ENCODE data around the gene STAT4. TPM values are rescaled to one million over a fixed set of nuclear protein-coding genes. Genes with fewer than 3 reads are reported as not detected.

Gene STAT4
- total RNA-seq, 1 donor from 2014 or later = 2.6 TPM

DNA sequence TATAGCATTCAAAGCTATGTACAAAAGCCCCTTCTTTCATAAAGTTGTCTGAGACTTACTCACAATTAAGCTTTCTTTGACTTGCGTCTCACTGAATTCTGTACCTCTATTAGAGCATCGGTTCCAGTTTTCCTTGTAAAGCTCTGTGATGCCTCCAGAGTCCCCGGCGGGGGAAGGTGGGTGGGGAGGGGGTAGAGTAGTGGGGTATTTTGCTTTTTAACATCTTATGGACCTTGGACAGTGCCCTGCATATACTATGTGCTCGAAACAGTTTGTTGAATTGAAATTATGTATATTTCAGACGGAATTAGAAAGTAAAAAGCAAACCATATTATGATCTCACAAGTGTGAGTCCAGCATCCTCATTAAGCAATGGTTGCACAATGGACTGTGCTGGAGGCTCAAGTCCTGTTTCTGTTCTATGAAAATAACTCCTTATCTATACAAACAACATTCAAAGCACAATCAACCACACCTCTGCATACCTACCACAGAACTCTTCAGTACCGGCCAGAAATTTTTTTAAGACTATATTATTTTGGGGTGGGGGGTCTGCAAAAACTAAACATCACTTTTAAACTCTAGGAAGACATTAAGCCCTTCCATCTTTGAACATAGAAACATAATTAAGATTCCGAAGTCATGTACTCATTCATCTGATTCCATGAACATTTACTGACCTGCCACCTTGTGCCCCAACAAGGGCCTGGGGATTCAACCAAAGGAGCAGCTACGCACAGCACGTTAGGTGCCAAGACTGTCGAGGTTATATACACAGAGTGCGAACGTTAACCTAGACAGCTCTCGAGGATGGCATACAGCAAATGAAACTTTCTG is 137.7 kb downstream of the STAT4 start:
- Histone ChIP-seq H3K4me1 (ENCODE audit: control insufficient read depth in 3 of 3, insufficient read depth in 3 of 3, low read length in 3 of 3) (peaks cover 16 to 32% (median 23%) of the 10 kb centered on the region in 3 donors), H3K9ac (ENCODE audit: low read depth in 1 of 3, low read length in 3 of 3) (peak overlapping the region; percentile 93 to 96 (median 93)), H3K4me3 (ENCODE audit: low read length in 3 of 3) (peak overlapping the region; percentile 94 to 100 (median 99)), H3K27ac (ENCODE audit: low read depth, low read length) (peak overlapping the region; percentile 90), H3K36me3 (ENCODE audit: control insufficient read depth in 3 of 3, insufficient read depth in 3 of 3, low read length in 3 of 3) (peaks cover 2 to 13% (median 8%) of the 10 kb centered on the region in 3 donors), H3K27me3 (ENCODE audit: control insufficient read depth in 3 of 3, insufficient read depth in 3 of 3, low read length in 3 of 3) (no peaks in the 10 kb centered on the region), H3K9me3 (ENCODE audit: control insufficient read depth in 3 of 3, low read length in 3 of 3) (no peaks in the 10 kb centered on the region)

DNA sequence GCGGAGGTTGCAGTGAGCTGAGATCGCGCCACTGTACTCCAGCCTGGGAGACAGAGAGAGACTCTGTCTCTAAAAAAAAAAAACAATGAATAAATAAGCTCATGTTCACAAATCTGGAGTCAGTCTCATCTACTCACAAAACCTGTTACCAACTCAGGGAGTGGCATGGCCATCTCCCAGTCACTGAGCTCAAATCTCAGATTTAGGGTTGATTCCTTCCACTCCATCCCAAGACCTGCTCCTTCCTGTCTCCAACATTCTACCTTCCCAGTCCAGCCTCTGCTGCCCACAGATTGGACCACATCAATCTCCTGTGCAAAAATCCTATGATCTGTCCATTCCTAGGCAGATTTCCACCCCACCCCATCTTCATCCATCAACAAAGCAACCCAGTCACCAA is 138.4 kb downstream of the STAT4 start:
- Histone ChIP-seq H3K9ac (ENCODE audit: low read depth in 1 of 3, low read length in 3 of 3) (no peak overlapping the region), H3K4me3 (ENCODE audit: low read length in 3 of 3) (peak overlapping the region in 1 of 3 donors; percentile 100), H3K4me1 (ENCODE audit: control insufficient read depth in 3 of 3, insufficient read depth in 3 of 3, low read length in 3 of 3) (peaks cover 16 to 32% (median 23%) of the 10 kb centered on the region in 3 donors), H3K9me3 (ENCODE audit: control insufficient read depth in 3 of 3, low read length in 3 of 3) (no peaks in the 10 kb centered on the region), H3K36me3 (ENCODE audit: control insufficient read depth in 3 of 3, insufficient read depth in 3 of 3, low read length in 3 of 3) (peaks cover 2 to 20% (median 12%) of the 10 kb centered on the region in 3 donors), H3K27ac (ENCODE audit: low read depth, low read length) (no peak overlapping the region), H3K27me3 (ENCODE audit: control insufficient read depth in 3 of 3, insufficient read depth in 3 of 3, low read length in 3 of 3) (no peaks in the 10 kb centered on the region)

DNA sequence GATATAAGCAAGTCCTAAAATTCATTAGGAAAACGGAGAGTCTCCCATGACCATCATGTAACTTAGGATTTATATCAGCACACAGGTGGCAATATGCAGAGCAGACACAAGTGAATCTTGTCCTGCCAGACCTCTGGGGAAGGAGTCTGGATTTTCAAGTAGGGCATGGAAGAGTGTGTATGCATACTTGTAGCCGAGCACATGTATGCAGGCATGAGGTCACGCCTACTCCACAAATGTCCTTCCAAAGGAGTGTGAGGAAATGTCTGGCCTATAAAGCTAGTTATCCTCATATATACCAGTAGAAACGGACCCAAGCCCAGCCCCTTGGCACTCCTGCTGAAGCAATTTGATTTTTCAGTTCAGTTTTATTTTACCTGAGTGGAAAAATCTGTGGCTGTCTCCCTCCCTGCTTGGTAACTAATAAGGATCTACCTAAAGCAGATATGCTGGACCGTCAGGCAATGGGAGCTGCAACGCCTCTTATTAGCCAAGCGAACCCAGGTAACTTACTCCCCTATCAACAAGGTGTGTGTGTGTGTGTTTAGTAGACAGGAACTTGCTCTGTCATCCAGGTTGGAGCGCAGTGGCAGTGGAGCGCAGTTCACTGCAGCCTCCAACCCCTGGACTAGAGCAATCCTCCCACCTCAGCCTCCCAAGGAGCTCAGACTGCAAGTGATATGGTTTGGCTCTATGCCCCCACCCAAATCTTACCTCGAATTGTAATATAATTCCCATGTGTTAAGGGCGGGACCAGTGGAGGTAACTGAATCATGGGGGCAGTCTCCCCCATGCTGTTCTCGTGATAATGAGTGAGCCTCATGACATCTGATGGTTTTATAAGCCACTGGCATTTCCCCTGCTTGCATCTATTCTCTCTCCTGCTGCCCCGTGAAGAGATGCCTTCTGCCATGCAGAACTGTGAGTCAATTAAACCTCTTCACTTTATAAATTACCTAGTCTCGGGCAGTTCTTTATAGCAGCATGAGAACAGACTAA is 139.6 kb downstream of the STAT4 start:
- no peak overlapping the region for H3K4me3 ChIP-seq (ENCODE audit: low read length in 3 of 3)
- H3K9me3 ChIP-seq (ENCODE audit: control insufficient read depth in 3 of 3, low read length in 3 of 3) = no peaks in the 10 kb centered on the region
- peaks cover 12 to 31% (median 22%) of the 10 kb centered on the region in 3 donors for H3K36me3 ChIP-seq (ENCODE audit: control insufficient read depth in 3 of 3, insufficient read depth in 3 of 3, low read length in 3 of 3)
- H3K27ac ChIP-seq (ENCODE audit: low read depth, low read length) = no peak overlapping the region
- peaks cover 16 to 32% (median 23%) of the 10 kb centered on the region in 3 donors for H3K4me1 ChIP-seq (ENCODE audit: control insufficient read depth in 3 of 3, insufficient read depth in 3 of 3, low read length in 3 of 3)
- no peaks in the 10 kb centered on the region for H3K27me3 ChIP-seq (ENCODE audit: control insufficient read depth in 3 of 3, insufficient read depth in 3 of 3, low read length in 3 of 3)
- no peak overlapping the region for H3K9ac ChIP-seq (ENCODE audit: low read depth in 1 of 3, low read length in 3 of 3)

DNA sequence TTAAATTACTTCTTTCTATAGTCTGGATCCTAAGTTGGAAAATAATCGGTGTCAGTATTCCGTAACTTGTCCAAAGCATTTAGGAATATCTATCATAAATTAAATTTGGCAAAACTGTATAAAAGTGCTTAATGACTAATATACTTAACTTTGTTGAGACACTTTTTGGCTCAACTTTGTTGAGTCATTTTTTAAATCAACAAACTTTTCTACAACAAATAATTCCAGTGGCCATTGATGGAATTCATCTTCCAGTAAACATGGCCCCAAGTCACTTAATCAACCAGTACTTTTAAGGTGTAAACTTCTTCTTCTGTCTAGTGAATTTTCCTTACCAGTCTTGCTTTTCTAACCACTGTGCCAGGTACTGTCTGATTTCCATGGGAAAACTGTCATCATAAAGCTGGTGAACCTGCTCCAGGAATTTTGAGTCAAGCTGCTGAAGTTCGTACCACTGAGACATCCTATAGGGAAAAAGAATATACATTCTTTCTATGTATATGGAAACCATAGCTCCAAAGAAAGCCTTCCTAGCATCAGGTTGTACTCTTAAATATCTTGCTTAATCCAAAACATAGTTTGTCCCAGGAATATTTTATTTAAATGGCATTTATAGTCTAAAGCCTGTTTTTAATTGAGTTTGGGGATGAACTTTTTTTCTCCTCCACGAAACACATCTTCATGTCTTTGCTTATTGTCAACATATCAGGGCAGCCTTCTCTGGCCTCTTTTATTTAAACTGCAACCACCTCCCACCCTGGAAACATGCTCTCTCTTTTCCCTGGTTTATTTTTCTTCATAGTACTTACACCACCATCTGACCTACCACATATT is 141.0 kb downstream of the STAT4 start:
- H3K9me3 ChIP-seq (ENCODE audit: control insufficient read depth in 3 of 3, low read length in 3 of 3) = no peaks in the 10 kb centered on the region
- H3K36me3 ChIP-seq (ENCODE audit: control insufficient read depth in 3 of 3, insufficient read depth in 3 of 3, low read length in 3 of 3) = peaks cover 23 to 45% (median 37%) of the 10 kb centered on the region in 3 donors
- H3K27me3 ChIP-seq (ENCODE audit: control insufficient read depth in 3 of 3, insufficient read depth in 3 of 3, low read length in 3 of 3) = no peaks in the 10 kb centered on the region
- no peak overlapping the region for H3K4me3 ChIP-seq (ENCODE audit: low read length in 3 of 3)
- peaks cover 16 to 31% (median 23%) of the 10 kb centered on the region in 3 donors for H3K4me1 ChIP-seq (ENCODE audit: control insufficient read depth in 3 of 3, insufficient read depth in 3 of 3, low read length in 3 of 3)
- no peak overlapping the region for H3K27ac ChIP-seq (ENCODE audit: low read depth, low read length)
- no peak overlapping the region for H3K9ac ChIP-seq (ENCODE audit: low read depth in 1 of 3, low read length in 3 of 3)

DNA sequence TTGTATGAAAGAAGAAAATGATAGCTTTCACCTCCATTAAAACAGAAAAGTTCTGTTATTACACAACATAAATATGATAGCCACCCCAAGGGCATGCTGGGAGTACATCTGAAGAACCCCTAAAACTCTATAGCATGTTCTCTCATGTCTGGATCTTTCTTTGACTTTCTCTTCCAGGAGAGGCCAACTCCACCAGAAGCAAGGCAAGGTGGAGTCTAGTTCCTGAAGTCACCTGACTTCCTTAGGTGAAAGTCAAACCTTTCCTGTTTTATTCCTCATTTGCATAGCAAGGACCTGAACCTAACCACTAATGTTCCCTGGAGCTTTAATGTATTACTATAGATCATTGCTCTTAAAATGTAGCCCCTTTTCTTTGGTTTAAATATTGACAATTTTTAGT is 142.5 kb downstream of the STAT4 start:
- no peak overlapping the region for H3K4me3 ChIP-seq (ENCODE audit: low read length in 3 of 3)
- peaks cover 13 to 19% (median 17%) of the 10 kb centered on the region in 3 donors for H3K4me1 ChIP-seq (ENCODE audit: control insufficient read depth in 3 of 3, insufficient read depth in 3 of 3, low read length in 3 of 3)

DNA sequence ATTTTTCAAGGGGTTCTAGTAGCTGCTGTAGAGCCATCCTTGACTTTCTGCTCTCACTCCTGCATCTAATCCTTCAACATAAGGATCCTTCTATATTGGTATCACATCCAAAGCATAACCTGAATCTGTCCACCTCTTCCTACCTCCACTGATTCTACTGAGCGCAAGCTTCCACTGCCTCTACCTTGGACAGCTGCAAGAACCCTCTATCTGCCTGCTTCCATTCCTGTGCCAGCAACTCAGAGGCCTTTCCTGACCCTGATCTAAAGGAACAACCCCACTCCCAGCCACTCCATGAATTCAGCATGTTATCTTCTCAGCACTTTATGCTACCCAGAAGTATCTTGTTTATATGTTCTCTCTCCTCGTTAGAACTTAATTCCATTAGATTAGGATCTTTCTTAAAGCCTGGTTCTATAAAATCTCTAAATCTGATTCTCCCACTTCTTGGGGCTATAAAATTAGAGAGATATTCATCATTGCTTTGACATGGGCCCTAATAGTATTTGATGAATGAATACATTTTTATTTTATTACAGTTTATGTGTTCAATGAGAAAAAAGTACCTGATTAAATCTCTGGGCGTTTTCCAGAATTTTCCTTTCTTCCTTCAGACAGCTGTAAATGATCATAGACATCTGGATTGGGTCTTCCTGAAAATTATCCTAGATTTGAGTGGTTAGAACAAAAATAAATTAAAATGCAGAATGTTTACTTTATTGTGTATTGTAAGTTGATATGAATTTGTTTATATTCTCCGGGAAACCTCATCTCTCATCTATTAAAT is 143.6 kb downstream of the STAT4 start:
- H3K9me3 ChIP-seq (ENCODE audit: control insufficient read depth in 3 of 3, low read length in 3 of 3) = no peaks in the 10 kb centered on the region
- H3K36me3 ChIP-seq (ENCODE audit: control insufficient read depth in 3 of 3, insufficient read depth in 3 of 3, low read length in 3 of 3) = peaks cover 36 to 69% (median 61%) of the 10 kb centered on the region in 3 donors
- peaks cover 5 to 8% (median 8%) of the 10 kb centered on the region in 3 donors for H3K4me1 ChIP-seq (ENCODE audit: control insufficient read depth in 3 of 3, insufficient read depth in 3 of 3, low read length in 3 of 3)
- H3K27ac ChIP-seq (ENCODE audit: low read depth, low read length) = no peak overlapping the region
- H3K9ac ChIP-seq (ENCODE audit: low read depth in 1 of 3, low read length in 3 of 3) = no peak overlapping the region
- H3K27me3 ChIP-seq (ENCODE audit: control insufficient read depth in 3 of 3, insufficient read depth in 3 of 3, low read length in 3 of 3) = no peaks in the 10 kb centered on the region
- H3K4me3 ChIP-seq (ENCODE audit: low read length in 3 of 3) = no peak overlapping the region

More for the DNA sequence above, 142.5 kb downstream of the STAT4 start:
- H3K27me3 ChIP-seq (ENCODE audit: control insufficient read depth in 3 of 3, insufficient read depth in 3 of 3, low read length in 3 of 3) = no peaks in the 10 kb centered on the region
- H3K27ac ChIP-seq (ENCODE audit: low read depth, low read length) = no peak overlapping the region
- H3K36me3 ChIP-seq (ENCODE audit: control insufficient read depth in 3 of 3, insufficient read depth in 3 of 3, low read length in 3 of 3) = peaks cover 31 to 60% (median 50%) of the 10 kb centered on the region in 3 donors
- no peak overlapping the region for H3K9ac ChIP-seq (ENCODE audit: low read depth in 1 of 3, low read length in 3 of 3)
- H3K9me3 ChIP-seq (ENCODE audit: control insufficient read depth in 3 of 3, low read length in 3 of 3) = no peaks in the 10 kb centered on the region

DNA sequence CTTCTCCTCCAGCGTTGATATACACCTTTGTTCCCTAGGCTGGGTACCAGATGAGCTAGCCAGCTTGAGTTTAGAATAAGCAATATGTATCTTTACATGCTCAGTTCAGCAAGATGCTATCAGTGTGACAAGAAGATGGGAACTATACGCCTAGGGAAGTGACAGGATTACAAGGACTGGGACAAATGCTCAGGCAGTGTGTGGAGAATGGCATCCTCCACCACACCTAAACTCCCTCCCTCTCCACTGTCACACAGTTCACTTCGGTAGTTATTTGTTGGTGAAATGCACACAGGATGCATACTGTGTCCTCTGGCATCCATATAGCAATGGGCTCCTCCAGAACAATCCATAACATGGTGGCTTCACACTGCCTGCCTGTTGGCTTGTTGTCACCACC is 144.5 kb downstream of the STAT4 start:
- Histone ChIP-seq H3K36me3 (ENCODE audit: control insufficient read depth in 3 of 3, insufficient read depth in 3 of 3, low read length in 3 of 3) (peaks cover 36 to 74% (median 69%) of the 10 kb centered on the region in 3 donors), H3K27me3 (ENCODE audit: control insufficient read depth in 3 of 3, insufficient read depth in 3 of 3, low read length in 3 of 3) (no peaks in the 10 kb centered on the region), H3K9me3 (ENCODE audit: control insufficient read depth in 3 of 3, low read length in 3 of 3) (no peaks in the 10 kb centered on the region), H3K4me3 (ENCODE audit: low read length in 3 of 3) (no peak overlapping the region), H3K9ac (ENCODE audit: low read depth in 1 of 3, low read length in 3 of 3) (no peak overlapping the region), H3K4me1 (ENCODE audit: control insufficient read depth in 3 of 3, insufficient read depth in 3 of 3, low read length in 3 of 3) (peaks cover 2 to 6% (median 3%) of the 10 kb centered on the region in 3 donors), H3K27ac (ENCODE audit: low read depth, low read length) (no peak overlapping the region)

DNA sequence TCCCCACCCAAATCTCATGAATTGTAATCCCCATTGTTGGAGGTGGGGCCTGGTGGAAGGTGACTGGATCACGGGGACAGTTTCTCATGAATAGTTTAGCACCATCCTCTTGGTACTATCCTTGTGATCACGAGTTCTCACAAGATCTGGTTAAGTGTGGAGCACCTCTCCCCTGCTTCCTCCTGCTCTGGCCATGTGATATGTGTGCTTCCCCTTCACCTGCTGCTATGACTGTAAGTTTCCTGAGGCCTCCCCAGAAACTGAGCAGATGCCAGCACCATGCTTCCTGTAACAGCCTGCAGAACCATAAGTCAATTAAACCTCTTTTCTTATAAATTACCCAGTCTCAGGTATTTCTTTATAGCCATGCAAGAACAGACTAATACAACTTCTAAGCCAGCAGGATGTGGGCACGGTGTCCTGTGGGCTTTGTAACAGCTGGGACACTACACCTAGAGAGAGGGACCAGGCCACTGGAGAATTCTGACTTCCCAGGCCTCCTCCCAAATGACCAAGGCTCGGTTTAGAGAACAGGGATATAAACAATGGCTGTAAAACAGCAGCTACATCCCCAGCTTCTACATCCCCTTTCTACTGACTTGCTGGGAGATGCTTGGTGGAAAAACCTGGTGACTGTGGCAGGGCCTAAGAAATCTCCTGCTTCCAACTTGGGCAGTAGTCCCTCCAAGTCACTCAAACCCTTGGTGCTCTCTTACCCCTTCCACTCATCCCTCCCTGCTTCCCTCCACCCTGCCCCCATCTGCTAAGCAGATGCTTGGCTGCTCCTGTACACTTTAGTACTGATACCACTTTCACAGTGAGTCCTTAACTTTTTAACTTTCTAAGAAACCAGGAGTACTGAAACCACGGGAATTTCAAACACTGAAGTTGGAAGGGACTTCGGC is 147.1 kb downstream of the STAT4 start:
- H3K36me3 ChIP-seq (ENCODE audit: control insufficient read depth in 3 of 3, insufficient read depth in 3 of 3, low read length in 3 of 3) = peaks cover 44 to 92% (median 90%) of the 10 kb centered on the region in 3 donors
- no peak overlapping the region for H3K27ac ChIP-seq (ENCODE audit: low read depth, low read length)
- no peak overlapping the region for H3K4me3 ChIP-seq (ENCODE audit: low read length in 3 of 3)
- H3K4me1 ChIP-seq (ENCODE audit: control insufficient read depth in 3 of 3, insufficient read depth in 3 of 3, low read length in 3 of 3) = no peaks in the 10 kb centered on the region
- H3K9ac ChIP-seq (ENCODE audit: low read depth in 1 of 3, low read length in 3 of 3) = no peak overlapping the region
- no peaks in the 10 kb centered on the region for H3K9me3 ChIP-seq (ENCODE audit: control insufficient read depth in 3 of 3, low read length in 3 of 3)
- H3K27me3 ChIP-seq (ENCODE audit: control insufficient read depth in 3 of 3, insufficient read depth in 3 of 3, low read length in 3 of 3) = no peaks in the 10 kb centered on the region

Data from skeletal muscle tissue (tissue), 4 donors.